SK-N-SH (cell line): Measurements from ENCODE around the gene HMGXB4. TPM values are rescaled to one million over a fixed set of nuclear protein-coding genes. Genes with fewer than 3 reads are reported as not detected.

Experiments
- CTCF ChIA-PET: fragments of 300-600, 350-600 bp; formaldehyde crosslinking; extraction: SDS; loops from one replicate; lab custom pipeline; 2021; lab: Yijun Ruan, JAX
- POLR2A ChIA-PET: fragments of 350-600 bp; sonication (Branson Sonifier 250); formaldehyde crosslinking; extraction: SDS; loops from one replicate; lab custom pipeline; 2020; ENCODE audit warnings: antibody characterized with exemption, inconsistent platforms; lab: Yijun Ruan, JAX
- DNase-seq: peaks from one replicate; pipeline ENCODE4 v3.0.0; 2012
- H2AFZ ChIP-seq: fragments of 200-600 bp; sonication (generic); 2 replicates; pipeline ENCODE4 v1.8.1; 2016; ENCODE audit warnings: antibody characterized with exemption, mild to moderate bottlenecking, low read depth
- H3F3A ChIP-seq: fragments of 200-600 bp; sonication (generic); replicated peaks from 2 replicates; pipeline ENCODE3; 2016; ENCODE audit warnings: antibody characterized with exemption, mild to moderate bottlenecking; ENCODE audit not compliant: insufficient read depth
- H3K27ac ChIP-seq, 2 experiments: fragments of 200-500 bp in 1 of 2; fragments of 200-600 bp in 1 of 2; sonication (Bioruptor generic) in 1 of 2; sonication (generic), shearing (Covaris generic) in 1 of 2; 2 replicates each; pipeline versions ENCODE4 v1.5.1 to v1.6.1; 2014 to 2016; ENCODE audit warnings: low read depth in 2 of 2, inconsistent platforms in 1 of 2, low read length in 1 of 2, mild to moderate bottlenecking in 1 of 2, mixed read lengths in 1 of 2
- H3K27me3 ChIP-seq: fragments of 200-600 bp; sonication (generic), shearing (Covaris generic); 2 replicates; pipeline ENCODE4 v1.6.1; 2016; ENCODE audit warnings: mixed run types; ENCODE audit not compliant: insufficient read depth
- H3K36me3 ChIP-seq, 2 experiments: fragments of 200-500 bp in 1 of 2; fragments of 200-600 bp in 1 of 2; sonication (Bioruptor generic) in 1 of 2; sonication (generic) in 1 of 2; replicated peaks in 1 of 2; 2 replicates each; pipeline versions ENCODE3 to v1.5.1; 2014 to 2016; ENCODE audit warnings: low read length in 1 of 2, mild to moderate bottlenecking in 1 of 2; ENCODE audit not compliant: insufficient read depth in 2 of 2, control insufficient read depth in 1 of 2
- H3K4me1 ChIP-seq, 2 experiments: fragments of 200-500 bp in 1 of 2; fragments of 200-600 bp in 1 of 2; sonication (Bioruptor generic) in 1 of 2; sonication (generic), shearing (Covaris generic) in 1 of 2; 2 replicates each; pipeline versions ENCODE4 v1.5.1 to v1.6.1; 2014 to 2016; ENCODE audit warnings: low read depth in 1 of 2, low read length in 1 of 2, mixed run types in 1 of 2; ENCODE audit not compliant: insufficient read depth in 2 of 2, control insufficient read depth in 1 of 2
- H3K4me2 ChIP-seq: fragments of 200-600 bp; sonication (generic), shearing (Covaris generic); 2 replicates; pipeline ENCODE4 v1.6.1; 2017; ENCODE audit warnings: mixed run types
- H3K4me3 ChIP-seq, 2 experiments: fragments of 200-500 bp in 1 of 2; fragments of 200-600 bp in 1 of 2; sonication (Bioruptor generic) in 1 of 2; sonication (generic), shearing (Covaris generic) in 1 of 2; 2 replicates each; pipeline versions ENCODE4 v1.5.1 to v1.8.1; 2014 to 2016; ENCODE audit warnings: low read depth in 2 of 2, inconsistent platforms in 1 of 2, low read length in 1 of 2, mild to moderate bottlenecking in 1 of 2, mixed read lengths in 1 of 2, moderate library complexity in 1 of 2
- H3K79me2 ChIP-seq: fragments of 200-600 bp; sonication (generic); 2 replicates; pipeline ENCODE4 v1.8.1; 2017; ENCODE audit warnings: mild to moderate bottlenecking; ENCODE audit not compliant: insufficient read depth
- H3K9ac ChIP-seq: fragments of 200-600 bp; sonication (generic); 2 replicates; pipeline ENCODE4 v1.6.1; 2017; ENCODE audit warnings: mixed run types
- H3K9me2 ChIP-seq: fragments of 200-600 bp; sonication (generic); 2 replicates; pipeline ENCODE4 v1.6.1; 2017; ENCODE audit warnings: mixed run types
- H3K9me3 ChIP-seq: fragments of 200-600 bp; sonication (generic); 2 replicates; pipeline ENCODE4 v1.6.1; 2017; ENCODE audit warnings: mixed run types, mild to moderate bottlenecking, moderate library complexity
- H4K20me1 ChIP-seq: fragments of 200-600 bp; sonication (generic); 2 replicates; pipeline ENCODE4 v1.6.1; 2017; ENCODE audit warnings: mild to moderate bottlenecking, mixed run types; ENCODE audit not compliant: insufficient read depth
- CTCF ChIP-seq: fragments of 200-600 bp; sonication (generic); IDR thresholded peaks from 2 replicates; pipeline ENCODE4 v1.6.1; 2017; ENCODE audit warnings: antibody characterized with exemption, mild to moderate bottlenecking, moderate library complexity
- EZH2phosphoT487 ChIP-seq: fragments of 200-600 bp; sonication (generic); IDR thresholded peaks from 2 replicates; pipeline ENCODE4 v1.6.1; 2017; ENCODE audit warnings: low read depth, mixed run types, mild to moderate bottlenecking, antibody characterized with exemption, moderate library complexity, borderline replicate concordance
- FOSL2 ChIP-seq: IDR thresholded peaks from 2 replicates; pipeline ENCODE4 v1.4.0; 2012; ENCODE audit warnings: low read depth, mild to moderate bottlenecking, moderate library complexity, borderline replicate concordance
- JUND ChIP-seq: IDR thresholded peaks from 2 replicates; pipeline ENCODE4 v1.4.0; 2012
- MXI1 ChIP-seq: IDR thresholded peaks from 2 replicates; pipeline ENCODE4 v1.6.1; 2012; ENCODE audit warnings: mild to moderate bottlenecking, low read depth, low read length, improper control_type of control experiment
- NRF1 ChIP-seq: IDR thresholded peaks from 2 replicates; pipeline ENCODE4 v1.6.1; 2012; ENCODE audit warnings: low read depth, mild to moderate bottlenecking, low read length
- POLR2AphosphoS5 ChIP-seq: IDR thresholded peaks from 2 replicates; pipeline ENCODE4 v1.6.1; 2012; ENCODE audit warnings: low read depth, low read length
- RFX5 ChIP-seq: IDR thresholded peaks from 2 replicates; pipeline ENCODE4 v1.6.1; 2012; ENCODE audit warnings: mild to moderate bottlenecking, improper control_type of control experiment, low read length
- SMC3 ChIP-seq: IDR thresholded peaks from 2 replicates; pipeline ENCODE4 v1.6.1; 2012; ENCODE audit warnings: low read depth, low read length, improper control_type of control experiment
- TAF1 ChIP-seq: IDR thresholded peaks from 2 replicates; pipeline ENCODE4 v1.6.1; 2012; ENCODE audit warnings: low read depth, mild to moderate bottlenecking, low read length, moderate library complexity, borderline replicate concordance
- WGBS: methylation state at CpG from one replicate; pipeline ENCODE4 v1.1.6; 2017; ENCODE audit warnings: low lambda C conversion rate; 5-methylcytosine and 5-hydroxymethylcytosine counted together
- polyA plus RNA-seq, 3 experiments: library from polyadenylated mRNA; depleted of rRNA; stranded (reverse); fragments of >200 nt; gene quantifications; 2 replicates each; pipeline ENCODE4 v1.2.3, GENCODE V29; 2012
- TF ChIP-seq, protein P1 (sequence below): IDR thresholded peaks from 2 replicates; pipeline ENCODE4 v1.4.0; 2012; ENCODE audit warnings: low read depth, borderline replicate concordance
- TF ChIP-seq, protein P2 (sequence below): IDR thresholded peaks from 2 replicates; pipeline ENCODE4; 2012
- TF ChIP-seq, protein P3 (sequence below): IDR thresholded peaks from 2 replicates; pipeline ENCODE4 v1.4.0; 2012; ENCODE audit warnings: low read depth, borderline replicate concordance
- TF ChIP-seq, protein P4 (sequence below): IDR thresholded peaks from 2 replicates; pipeline ENCODE4 v1.4.0; 2012; ENCODE audit warnings: low read depth

The HMGXB4 gene
- polyA plus RNA-seq, 1 of the 3 experiments (the other 2 are of a cell fraction), result 16.5 TPM

DNA sequence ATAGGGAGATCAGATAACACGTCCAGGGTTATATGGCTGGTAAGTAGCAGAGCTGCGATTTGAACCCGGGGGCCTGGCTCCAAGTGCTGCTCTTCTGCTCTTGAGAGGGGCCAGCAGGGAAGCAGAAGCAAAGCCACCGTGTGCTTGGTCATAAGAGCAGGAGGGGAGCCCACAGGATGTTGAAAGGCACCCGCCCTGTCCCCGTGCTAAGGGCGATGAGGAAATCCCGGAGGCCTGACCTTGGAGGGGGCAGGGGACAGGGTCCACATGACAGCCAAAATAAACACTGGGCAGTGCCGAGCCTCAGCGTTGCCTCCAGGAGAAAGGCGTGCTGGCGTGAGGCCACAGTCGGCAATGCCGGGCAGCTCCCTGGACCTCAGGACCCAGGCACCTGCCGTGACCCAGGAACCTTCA is 71.2 kb downstream of the HMGXB4 start:
- Histone ChIP-seq H3K4me3 (no peak overlapping the region), H3K9ac (no peak overlapping the region), H2AFZ (no peak overlapping the region), H3K4me1 (peaks cover 0 to under 1% of the 10 kb centered on the region in 2 experiments; a peak in 1 of 4 replicates), H3K9me3 (no peaks in the 10 kb centered on the region), H3K79me2 (no peaks in the 10 kb centered on the region), H3F3A (peaks cover 6% of the 10 kb centered on the region), H3K27me3 (no peaks in the 10 kb centered on the region), H4K20me1 (no peaks in the 10 kb centered on the region), H3K9me2 (no peaks in the 10 kb centered on the region), H3K27ac (no peak overlapping the region), H3K4me2 (no peak overlapping the region), H3K36me3 (peaks cover 39 to 51% of the 10 kb centered on the region in 2 experiments)
- 96% methylated on average over 15 of the region's 15 CpGs for WGBS
- CTCF ChIA-PET, result interaction anchor here (0.9 to 1.5 kb wide), 3 partner anchors 8 to 29 kb away, joined by 3 to 4 read pairs (median 4); partner anchors contain the start of gene TOM1
- no peak for DNase-seq
- POLR2A ChIA-PET, result no interaction called here
- TF ChIP-seq SMC3, result no peak

DNA sequence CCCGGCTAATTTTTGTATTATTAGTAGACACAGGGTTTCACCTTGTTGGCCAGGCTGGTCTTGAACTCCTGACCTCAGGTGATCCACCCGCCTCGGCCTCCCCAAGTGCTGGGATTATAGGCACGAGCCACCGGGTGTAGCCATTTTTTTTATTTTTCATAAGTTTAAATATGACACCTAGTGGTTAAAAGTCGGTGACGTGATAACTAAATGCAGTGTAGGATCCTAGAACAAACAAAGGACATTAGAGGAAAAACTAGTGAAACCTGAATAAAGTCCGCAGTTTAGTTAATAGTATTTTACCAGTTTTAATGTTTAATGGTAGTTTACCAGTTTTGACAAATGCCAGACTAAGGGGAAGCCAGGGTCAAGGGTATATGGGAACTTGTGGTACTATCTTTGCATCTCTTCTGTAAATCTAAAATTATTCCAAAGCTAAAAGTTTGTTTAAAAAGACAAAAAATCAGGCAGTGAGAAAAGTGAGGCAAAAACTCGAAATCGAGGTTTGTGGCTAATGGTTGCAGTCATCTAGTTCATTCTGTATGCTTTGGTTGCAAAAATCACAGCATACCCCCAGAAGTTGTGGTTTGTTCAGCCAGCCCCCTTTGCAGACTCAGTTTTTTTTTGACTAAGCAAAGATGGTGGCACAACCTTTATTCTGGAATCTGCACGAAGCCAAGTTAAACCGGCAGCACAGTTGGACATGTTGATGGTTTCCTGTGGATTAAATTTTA is 72.0 kb downstream of the HMGXB4 start:
- Histone ChIP-seq H3K9me3 (no peaks in the 10 kb centered on the region), H3K27ac (no peak overlapping the region), H3K36me3 (peaks cover 39 to 50% of the 10 kb centered on the region in 2 experiments), H3K4me2 (no peak overlapping the region), H4K20me1 (no peaks in the 10 kb centered on the region), H3K9ac (no peak overlapping the region), H3K4me1 (peaks cover 0 to 2% of the 10 kb centered on the region in 2 experiments; a peak in 1 of 4 replicates), H3F3A (peaks cover 6% of the 10 kb centered on the region), H3K27me3 (no peaks in the 10 kb centered on the region), H3K9me2 (no peaks in the 10 kb centered on the region), H3K79me2 (no peaks in the 10 kb centered on the region)
- CTCF ChIA-PET, result interaction anchor here (1.2 to 1.4 kb wide), 2 partner anchors 19 to 22 kb away, joined by 3 to 4 read pairs; no protein-coding TSS in a partner anchor
- DNase-seq, result no peak
- 93% methylated on average over 12 of the region's 12 CpGs for WGBS
- TF ChIP-seq EZH2phosphoT487, result no peak
- no peak for TF ChIP-seq POLR2AphosphoS5
- TF ChIP-seq MXI1, result no peak
- TF ChIP-seq, protein P1, sequence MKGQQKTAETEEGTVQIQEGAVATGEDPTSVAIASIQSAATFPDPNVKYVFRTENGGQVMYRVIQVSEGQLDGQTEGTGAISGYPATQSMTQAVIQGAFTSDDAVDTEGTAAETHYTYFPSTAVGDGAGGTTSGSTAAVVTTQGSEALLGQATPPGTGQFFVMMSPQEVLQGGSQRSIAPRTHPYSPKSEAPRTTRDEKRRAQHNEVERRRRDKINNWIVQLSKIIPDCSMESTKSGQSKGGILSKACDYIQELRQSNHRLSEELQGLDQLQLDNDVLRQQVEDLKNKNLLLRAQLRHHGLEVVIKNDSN, result no peak
- no peak for TF ChIP-seq NRF1
- TF ChIP-seq TAF1, result no peak
- no peak for TF ChIP-seq CTCF
- TF ChIP-seq, protein P2, sequence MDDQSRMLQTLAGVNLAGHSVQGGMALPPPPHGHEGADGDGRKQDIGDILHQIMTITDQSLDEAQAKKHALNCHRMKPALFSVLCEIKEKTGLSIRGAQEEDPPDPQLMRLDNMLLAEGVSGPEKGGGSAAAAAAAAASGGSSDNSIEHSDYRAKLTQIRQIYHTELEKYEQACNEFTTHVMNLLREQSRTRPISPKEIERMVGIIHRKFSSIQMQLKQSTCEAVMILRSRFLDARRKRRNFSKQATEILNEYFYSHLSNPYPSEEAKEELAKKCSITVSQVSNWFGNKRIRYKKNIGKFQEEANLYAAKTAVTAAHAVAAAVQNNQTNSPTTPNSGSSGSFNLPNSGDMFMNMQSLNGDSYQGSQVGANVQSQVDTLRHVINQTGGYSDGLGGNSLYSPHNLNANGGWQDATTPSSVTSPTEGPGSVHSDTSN, result no peak
- TF ChIP-seq, protein P3, sequence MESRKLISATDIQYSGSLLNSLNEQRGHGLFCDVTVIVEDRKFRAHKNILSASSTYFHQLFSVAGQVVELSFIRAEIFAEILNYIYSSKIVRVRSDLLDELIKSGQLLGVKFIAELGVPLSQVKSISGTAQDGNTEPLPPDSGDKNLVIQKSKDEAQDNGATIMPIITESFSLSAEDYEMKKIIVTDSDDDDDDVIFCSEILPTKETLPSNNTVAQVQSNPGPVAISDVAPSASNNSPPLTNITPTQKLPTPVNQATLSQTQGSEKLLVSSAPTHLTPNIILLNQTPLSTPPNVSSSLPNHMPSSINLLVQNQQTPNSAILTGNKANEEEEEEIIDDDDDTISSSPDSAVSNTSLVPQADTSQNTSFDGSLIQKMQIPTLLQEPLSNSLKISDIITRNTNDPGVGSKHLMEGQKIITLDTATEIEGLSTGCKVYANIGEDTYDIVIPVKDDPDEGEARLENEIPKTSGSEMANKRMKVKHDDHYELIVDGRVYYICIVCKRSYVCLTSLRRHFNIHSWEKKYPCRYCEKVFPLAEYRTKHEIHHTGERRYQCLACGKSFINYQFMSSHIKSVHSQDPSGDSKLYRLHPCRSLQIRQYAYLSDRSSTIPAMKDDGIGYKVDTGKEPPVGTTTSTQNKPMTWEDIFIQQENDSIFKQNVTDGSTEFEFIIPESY, result no peak
- no peak for TF ChIP-seq JUND
- no peak for TF ChIP-seq FOSL2
- TF ChIP-seq RFX5, result no peak
- TF ChIP-seq, protein P4, sequence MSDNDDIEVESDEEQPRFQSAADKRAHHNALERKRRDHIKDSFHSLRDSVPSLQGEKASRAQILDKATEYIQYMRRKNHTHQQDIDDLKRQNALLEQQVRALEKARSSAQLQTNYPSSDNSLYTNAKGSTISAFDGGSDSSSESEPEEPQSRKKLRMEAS, result no peak
- TF ChIP-seq, all 33 proteins: peak for 0
- H2AFZ ChIP-seq, result no peak overlapping the region
- POLR2A ChIA-PET, result no interaction called here
- H3K4me3 ChIP-seq, result no peak overlapping the region
